Measurements from ENCODE around the gene CTNND2.

The CTNND2 gene

GRCh38 chr5:11711932-11712331 lies 192.3 kb downstream of the CTNND2 start:
- no peak overlapping the region for H3K4me3 ChIP-seq (ENCODE audit: low read depth, low read length)
- DNase-seq (ENCODE audit: low read depth, low spot score): no peak
- TF ChIP-seq, protein P1, sequence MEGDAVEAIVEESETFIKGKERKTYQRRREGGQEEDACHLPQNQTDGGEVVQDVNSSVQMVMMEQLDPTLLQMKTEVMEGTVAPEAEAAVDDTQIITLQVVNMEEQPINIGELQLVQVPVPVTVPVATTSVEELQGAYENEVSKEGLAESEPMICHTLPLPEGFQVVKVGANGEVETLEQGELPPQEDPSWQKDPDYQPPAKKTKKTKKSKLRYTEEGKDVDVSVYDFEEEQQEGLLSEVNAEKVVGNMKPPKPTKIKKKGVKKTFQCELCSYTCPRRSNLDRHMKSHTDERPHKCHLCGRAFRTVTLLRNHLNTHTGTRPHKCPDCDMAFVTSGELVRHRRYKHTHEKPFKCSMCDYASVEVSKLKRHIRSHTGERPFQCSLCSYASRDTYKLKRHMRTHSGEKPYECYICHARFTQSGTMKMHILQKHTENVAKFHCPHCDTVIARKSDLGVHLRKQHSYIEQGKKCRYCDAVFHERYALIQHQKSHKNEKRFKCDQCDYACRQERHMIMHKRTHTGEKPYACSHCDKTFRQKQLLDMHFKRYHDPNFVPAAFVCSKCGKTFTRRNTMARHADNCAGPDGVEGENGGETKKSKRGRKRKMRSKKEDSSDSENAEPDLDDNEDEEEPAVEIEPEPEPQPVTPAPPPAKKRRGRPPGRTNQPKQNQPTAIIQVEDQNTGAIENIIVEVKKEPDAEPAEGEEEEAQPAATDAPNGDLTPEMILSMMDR (IDR thresholded peaks at IDR 0.05; ENCODE audit: low read depth, low read length): no peak
- in situ Hi-C loops (cut with HindIII; ENCODE audit: low sequenced_read_pairs): no loop called here

GRCh38 chr5:11709021-11709420 lies 195.2 kb downstream of the CTNND2 start:
- TF ChIP-seq, protein P1 (IDR thresholded peaks at IDR 0.05; ENCODE audit: low read depth, low read length): no peak
- DNase-seq (ENCODE audit: low read depth, low spot score): no peak
- in situ Hi-C loops (cut with HindIII; ENCODE audit: low sequenced_read_pairs): no loop called here
- H3K4me3 ChIP-seq (ENCODE audit: low read depth, low read length): no peak overlapping the region

GRCh38 chr5:11704916-11705315 lies 199.3 kb downstream of the CTNND2 start:
- DNase-seq (ENCODE audit: low read depth, low spot score): no peak
- TF ChIP-seq, protein P1 (IDR thresholded peaks at IDR 0.05; ENCODE audit: low read depth, low read length): no peak
- no peak overlapping the region for H3K4me3 ChIP-seq (ENCODE audit: low read depth, low read length)
- in situ Hi-C loops (cut with HindIII; ENCODE audit: low sequenced_read_pairs): no loop called here

- TF ChIP-seq, protein P1 (IDR thresholded peaks at IDR 0.05; ENCODE audit: low read depth, low read length): no peak
- in situ Hi-C loops (cut with HindIII; ENCODE audit: low sequenced_read_pairs): no loop called here
- no peak overlapping the region for H3K4me3 ChIP-seq (ENCODE audit: low read depth, low read length)
- DNase-seq (ENCODE audit: low read depth, low spot score): no peak
Observed at GRCh38 chr5:11700391-11700790, 203.9 kb downstream of the CTNND2 start.

GRCh38 chr5:11692636-11693035 lies 211.6 kb downstream of the CTNND2 start:
- TF ChIP-seq, protein P1 (IDR thresholded peaks at IDR 0.05; ENCODE audit: low read depth, low read length): no peak
- in situ Hi-C loops (cut with HindIII; ENCODE audit: low sequenced_read_pairs): no loop called here
- no peak for DNase-seq (ENCODE audit: low read depth, low spot score)
- no peak overlapping the region for H3K4me3 ChIP-seq (ENCODE audit: low read depth, low read length)

- H3K4me3 ChIP-seq (ENCODE audit: low read depth, low read length): no peak overlapping the region
- TF ChIP-seq, protein P1 (IDR thresholded peaks at IDR 0.05; ENCODE audit: low read depth, low read length): no peak
- no peak for DNase-seq (ENCODE audit: low read depth, low spot score)
- in situ Hi-C loops (cut with HindIII; ENCODE audit: low sequenced_read_pairs): no loop called here
Observed at GRCh38 chr5:11687498-11687897, 216.7 kb downstream of the CTNND2 start.

- TF ChIP-seq, protein P1 (IDR thresholded peaks at IDR 0.05; ENCODE audit: low read depth, low read length): no peak
- in situ Hi-C loops (cut with HindIII; ENCODE audit: low sequenced_read_pairs): no loop called here
- no peak overlapping the region for H3K4me3 ChIP-seq (ENCODE audit: low read depth, low read length)
- no peak for DNase-seq (ENCODE audit: low read depth, low spot score)
Observed at GRCh38 chr5:11684607-11685006, 219.6 kb downstream of the CTNND2 start.
